NCI-H82 treated with DMSO at 0.1 percent for 48 hours (cell line): ENCODE results near the gene SLC48A1.

ENCODE experiments used
- DNase-seq: peaks from one replicate; lab custom pipeline; 2025; ENCODE audit not compliant: unreplicated experiment; lab: John Stamatoyannopoulos, UW

SLC48A1 gene

DNA sequence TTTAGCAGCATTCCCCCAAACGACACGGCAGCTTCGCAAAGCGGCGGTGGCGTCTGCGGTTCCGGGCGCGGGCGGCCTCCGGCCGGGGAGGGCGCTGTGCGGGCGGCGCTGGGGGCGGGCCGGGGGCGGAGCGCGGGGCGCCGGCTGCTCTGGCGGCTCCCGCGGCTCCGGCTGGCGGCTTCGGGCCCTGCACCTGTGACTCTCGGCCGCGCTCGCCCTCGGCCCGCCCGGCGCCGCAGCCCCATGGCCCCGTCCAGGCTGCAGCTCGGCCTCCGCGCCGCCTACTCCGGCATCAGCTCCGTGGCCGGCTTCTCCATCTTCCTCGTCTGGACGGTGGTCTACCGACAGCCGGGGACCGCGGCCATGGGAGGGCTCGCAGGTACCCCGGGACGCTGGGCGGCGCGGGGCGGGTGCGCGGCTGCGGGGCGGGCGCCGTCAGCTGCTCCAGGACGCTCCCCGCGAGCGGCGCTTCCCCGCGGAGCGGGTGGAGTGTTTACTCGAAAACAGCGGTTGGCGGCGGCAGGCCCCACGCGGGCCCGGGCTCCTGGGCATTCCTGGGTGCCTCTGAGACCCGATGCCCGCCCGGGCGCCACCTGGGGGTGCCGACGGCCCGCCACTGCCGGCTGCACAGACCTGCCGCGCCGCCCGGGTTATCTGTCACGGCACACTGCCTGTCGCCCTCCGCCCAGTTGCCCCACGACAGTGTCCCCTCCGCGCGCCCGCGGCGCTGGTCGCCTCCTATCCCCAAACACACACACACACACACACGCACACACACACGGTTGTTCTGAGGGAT is at the start of gene SLC48A1:
TSS of gene SLC48A1 (plus strand) at position 177 of the 796 bp plus-strand sequence. CDS start at position 244, 67 bp downstream.
- no peak for DNase-seq

GRCh38 chr12:47725091-47725772 is 47.8 kb upstream of the SLC48A1 start, which contains the start of gene ENDOU:
Gene ENDOU, minus strand, starts transcription at chr12:47725490. Its CDS starts 77 bp downstream, at chr12:47725413.
- DNase-seq: no peak

DNA sequence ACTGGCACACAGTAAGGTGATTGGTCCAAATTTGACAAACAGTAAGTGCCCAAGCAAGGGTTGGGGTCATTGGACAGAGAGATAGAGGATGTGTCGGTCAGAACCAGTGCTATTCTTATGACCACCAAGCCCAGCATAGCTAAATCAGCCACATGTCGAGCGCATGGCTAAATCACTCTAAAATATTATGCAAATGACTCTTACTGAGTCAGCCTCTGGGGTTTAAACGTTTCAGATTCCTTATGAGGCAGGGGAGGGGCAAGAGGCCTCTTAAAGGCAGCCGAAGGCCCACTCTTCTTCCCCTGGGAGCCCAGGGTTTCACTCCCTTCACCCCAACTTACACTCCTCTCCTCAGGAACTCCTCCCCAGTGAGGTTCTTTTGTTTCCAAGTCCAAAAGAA is 47.1 kb upstream of the SLC48A1 start:
- no peak for DNase-seq

- no peak for DNase-seq
Observed at GRCh38 chr12:47729233-47729632, 43.8 kb upstream of the SLC48A1 start.

DNA sequence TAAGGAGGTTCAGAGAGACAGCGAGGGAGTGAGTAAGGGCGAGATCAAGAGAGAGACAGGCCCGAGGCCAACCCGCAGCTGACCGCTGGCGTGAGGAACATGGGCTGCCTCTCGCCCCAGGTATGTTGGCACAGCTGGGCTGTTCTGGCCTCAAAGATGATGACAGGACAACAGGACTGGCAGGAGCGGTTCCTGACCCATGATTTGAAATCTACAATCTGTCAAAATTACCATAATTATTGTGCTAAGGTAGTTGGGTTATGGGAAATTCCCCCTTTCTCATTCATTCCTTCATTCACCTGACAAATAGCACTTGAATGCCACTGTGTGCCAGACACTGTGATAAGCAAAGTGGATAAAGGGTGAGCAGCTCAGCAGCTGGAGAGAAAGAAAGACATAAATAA is 42.7 kb upstream of the SLC48A1 start:
- DNase-seq: no peak

DNA sequence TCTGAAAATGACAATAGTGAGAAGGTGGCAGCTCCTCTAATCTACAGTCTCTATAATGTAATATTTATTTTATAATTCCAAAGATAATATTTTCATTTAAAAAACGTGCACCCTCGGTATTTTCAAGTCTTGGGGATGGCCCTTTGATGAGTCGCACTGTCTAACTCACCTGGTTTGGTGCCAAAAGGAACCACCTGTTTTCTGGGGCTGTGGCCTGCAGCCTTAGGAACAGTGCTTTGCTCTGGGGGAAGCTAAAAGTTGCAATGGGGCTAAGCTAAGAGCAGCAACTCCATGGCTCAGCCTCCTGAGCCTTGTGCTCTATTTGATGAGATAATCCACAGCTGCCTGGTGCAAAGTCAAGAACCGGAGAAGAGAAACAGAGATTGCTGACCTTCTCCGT is 41.3 kb upstream of the SLC48A1 start:
- DNase-seq: no peak

DNA sequence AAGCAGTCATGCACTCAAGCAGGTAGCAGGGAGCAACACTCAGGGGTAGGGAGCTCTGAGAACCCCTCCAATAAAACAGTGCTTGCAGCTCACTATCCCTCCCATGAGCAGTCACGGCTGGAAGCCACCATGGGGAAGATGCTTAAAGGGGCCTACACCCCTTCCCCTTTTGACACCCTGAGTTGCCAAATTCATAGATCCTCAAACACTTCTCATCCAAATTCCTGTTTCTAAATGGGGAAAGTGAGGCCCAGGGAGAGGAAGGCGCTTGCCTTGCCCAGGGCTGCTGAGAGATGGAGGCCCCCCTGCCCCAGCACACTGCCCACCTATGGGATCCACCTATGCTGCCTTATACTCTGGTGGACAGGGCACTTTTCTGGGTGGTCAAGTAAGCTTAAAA is 40.5 kb upstream of the SLC48A1 start:
- no peak for DNase-seq

DNA sequence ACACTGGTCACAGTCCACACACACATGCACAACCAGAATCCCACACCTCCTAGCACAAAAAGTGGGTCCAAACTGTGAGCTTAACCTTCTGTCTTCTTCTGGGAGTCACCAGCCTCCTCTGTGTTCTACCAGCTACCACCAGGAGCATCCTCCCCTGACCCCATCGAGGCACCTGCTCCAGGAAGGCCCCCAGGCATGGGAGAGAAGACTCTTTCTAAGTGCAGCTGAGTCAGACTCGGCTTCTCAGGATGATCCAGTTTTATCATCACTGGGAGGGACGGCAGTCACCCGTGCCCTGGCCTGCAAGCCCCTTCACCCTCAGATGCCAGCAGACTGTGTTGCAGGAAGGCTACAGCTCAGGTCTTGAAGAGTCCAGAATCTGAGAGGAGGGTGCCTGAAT is 39.9 kb upstream of the SLC48A1 start:
- no peak for DNase-seq

- DNase-seq: no peak
Observed at GRCh38 chr12:47734725-47735480, 38.1 kb upstream of the SLC48A1 start.

DNA sequence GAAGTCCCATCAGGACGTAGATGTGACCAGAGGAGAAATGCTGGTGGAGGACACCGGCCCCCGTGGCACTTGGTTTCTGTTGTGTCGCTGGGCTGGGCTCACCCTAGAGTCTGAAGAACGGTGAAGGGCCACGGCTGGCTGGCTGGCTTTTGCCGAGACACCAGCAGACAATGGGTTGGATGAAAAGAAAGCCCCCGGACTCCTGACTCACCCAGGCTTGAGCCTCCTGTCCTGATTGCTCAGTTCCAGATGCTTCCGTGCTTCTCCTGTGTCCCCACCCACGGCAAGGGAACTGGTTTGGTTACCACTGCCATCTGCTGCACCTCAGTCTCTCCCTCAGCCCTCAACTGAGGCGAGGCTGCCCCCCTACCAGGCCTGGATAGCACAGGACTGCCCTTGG is 37.4 kb upstream of the SLC48A1 start:
- no peak for DNase-seq

DNA sequence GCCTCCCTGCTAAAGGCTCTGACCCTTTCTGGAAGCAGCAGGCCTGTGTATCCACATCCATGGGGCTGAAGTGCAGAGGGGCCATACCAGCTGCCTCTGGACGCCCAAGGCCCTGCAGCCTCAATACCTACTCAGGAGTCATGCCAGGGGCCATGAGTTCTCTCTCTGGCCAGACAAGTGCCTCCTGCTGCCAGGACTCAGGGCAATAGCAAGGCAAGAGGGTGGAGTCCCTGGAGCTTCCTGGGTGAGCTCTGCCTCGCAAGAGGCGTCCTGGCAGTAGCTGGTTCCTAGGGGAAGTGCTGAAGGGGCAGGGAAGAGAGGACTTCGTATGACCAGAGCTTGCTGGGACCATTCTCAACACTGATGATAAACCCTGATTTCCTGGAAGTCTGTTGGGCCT is 36.8 kb upstream of the SLC48A1 start:
- no peak for DNase-seq

GRCh38 chr12:47736877-47737676 is 36.0 kb upstream of the SLC48A1 start:
- DNase-seq: no peak

- no peak for DNase-seq
Observed at GRCh38 chr12:47737936-47738594, 35.0 kb upstream of the SLC48A1 start.

- no peak for DNase-seq
Observed at GRCh38 chr12:47739297-47739696, 33.7 kb upstream of the SLC48A1 start.

GRCh38 chr12:47739979-47740378 is 33.1 kb upstream of the SLC48A1 start:
- no peak for DNase-seq

- DNase-seq: no peak
Observed at GRCh38 chr12:47740606-47741339, 32.3 kb upstream of the SLC48A1 start.

- DNase-seq: no peak
Observed at GRCh38 chr12:47741340-47741703, 31.7 kb upstream of the SLC48A1 start.

- no peak for DNase-seq
Observed at GRCh38 chr12:47742253-47742825, 30.7 kb upstream of the SLC48A1 start.

- no peak for DNase-seq
Observed at GRCh38 chr12:47743311-47743860, 29.7 kb upstream of the SLC48A1 start.
